WTC11 (cell line): Measurements from ENCODE around the gene DGKH. TPM values are rescaled to one million over a fixed set of nuclear protein-coding genes. Genes with fewer than 3 reads are reported as not detected.

Experiments used
- ATAC-seq: fragments of 200-7000 bp; cut with Tn5 transposase; 2 replicates; pipeline ENCODE4 v1.10.0; 2021; ENCODE audit warnings: mild to moderate bottlenecking, moderate library complexity
- CTCF ChIA-PET: fragments of 300-600 bp; sonication (Branson Sonifier 250); formaldehyde crosslinking; loops from one replicate; lab custom pipeline; 2021; ENCODE audit warnings: antibody characterized with exemption; lab: Charles Lee
- POLR2A ChIA-PET: fragments of 350-600 bp; sonication (Branson Sonifier 250); formaldehyde crosslinking; loops from one replicate; lab custom pipeline; 2021; ENCODE audit warnings: antibody characterized with exemption; lab: Charles Lee
- DNase-seq: peaks from one replicate; pipeline ENCODE4 v3.0.0; 2021; ENCODE audit warnings: low spot score
- H3K27ac Mint-ChIP-seq: 2 replicates; pipeline ENCODE4 v1.8.0; 2021; ENCODE audit warnings: mixed read lengths
- H3K27me3 Mint-ChIP-seq: 2 replicates; pipeline ENCODE4 v1.8.0; 2021; ENCODE audit warnings: low read depth, mild to moderate bottlenecking, moderate library complexity, mixed read lengths
- H3K36me3 Mint-ChIP-seq: 2 replicates; pipeline ENCODE4 v1.8.0; 2021; ENCODE audit warnings: mixed read lengths
- H3K4me1 Mint-ChIP-seq: 2 replicates; pipeline ENCODE4 v1.8.0; 2022; ENCODE audit warnings: mixed read lengths
- H3K4me3 Mint-ChIP-seq: 2 replicates; pipeline ENCODE4 v1.8.0; 2021; ENCODE audit warnings: mild to moderate bottlenecking, moderate library complexity, mixed read lengths
- H3K9me3 Mint-ChIP-seq: 2 replicates; pipeline ENCODE4 v1.8.0; 2021; ENCODE audit warnings: mixed read lengths
- ESRRA ChIP-seq: sonication (generic); formaldehyde crosslinking; IDR thresholded peaks from 2 replicates; pipeline ENCODE4 v1.8.1; 2022; ENCODE audit warnings: mild to moderate bottlenecking, missing genetic modification reagents, borderline replicate concordance
- GTF2I ChIP-seq: fragments of 250-450 bp; sonication (Bioruptor Pico); conservative IDR thresholded peaks from 2 replicates; pipeline ENCODE4 v1.4.0; 2021; ENCODE audit warnings: mild to moderate bottlenecking
- JUN ChIP-seq: sonication (generic); formaldehyde crosslinking; IDR thresholded peaks from 2 replicates; pipeline ENCODE4 v1.8.0; 2023; ENCODE audit warnings: mild to moderate bottlenecking, missing genetic modification reagents
- KAT7 ChIP-seq: sonication (generic); formaldehyde crosslinking; IDR thresholded peaks from 2 replicates; pipeline ENCODE4 v1.8.1; 2023; ENCODE audit warnings: missing genetic modification reagents, mild to moderate bottlenecking, borderline replicate concordance
- NR1H2 ChIP-seq: sonication (generic); formaldehyde crosslinking; IDR thresholded peaks from 2 replicates; pipeline ENCODE4 v1.9.0; 2021; ENCODE audit warnings: mild to moderate bottlenecking, moderate library complexity, missing genetic modification reagents
- TP53 ChIP-seq: sonication (generic); formaldehyde crosslinking; IDR thresholded peaks from 2 replicates; pipeline ENCODE4 v1.8.1; 2023; ENCODE audit warnings: mild to moderate bottlenecking, missing genetic modification reagents
- ZBTB21 ChIP-seq: sonication (generic); formaldehyde crosslinking; IDR thresholded peaks from 2 replicates; pipeline ENCODE4 v1.8.1; 2023; ENCODE audit warnings: mild to moderate bottlenecking, missing genetic modification reagents, borderline replicate concordance
- ZNF396 ChIP-seq: fragments of 250-450 bp; sonication (Bioruptor Pico); IDR thresholded peaks from 2 replicates; pipeline ENCODE4 v1.8.0; 2021; ENCODE audit warnings: mild to moderate bottlenecking, moderate library complexity, borderline replicate concordance
- total RNA-seq: library from RNA; stranded (reverse); gene quantifications from 3 replicates; pipeline ENCODE4 v1.2.3, GENCODE V29; 2021
- TF ChIP-seq, protein P1 (sequence below): sonication (generic); formaldehyde crosslinking; IDR thresholded peaks from 2 replicates; pipeline ENCODE4 v1.8.0; 2022; ENCODE audit warnings: mild to moderate bottlenecking, missing genetic modification reagents
- TF ChIP-seq, protein P2 (sequence below): sonication (generic); formaldehyde crosslinking; IDR thresholded peaks from 2 replicates; pipeline ENCODE4 v1.8.1; 2023; ENCODE audit warnings: mild to moderate bottlenecking, missing genetic modification reagents, borderline replicate concordance
- TF ChIP-seq, protein P3 (sequence below): fragments of 250-450 bp; sonication (Bioruptor Pico); IDR thresholded peaks from 2 replicates; pipeline ENCODE4 v1.8.0; 2021; ENCODE audit warnings: mild to moderate bottlenecking
- TF ChIP-seq, protein P4 (sequence below): sonication (generic); formaldehyde crosslinking; IDR thresholded peaks from 2 replicates; pipeline ENCODE4 v1.8.1; 2023; ENCODE audit warnings: mild to moderate bottlenecking, missing genetic modification reagents, moderate library complexity
- TF ChIP-seq, protein P5 (sequence below): fragments of 250-450 bp; sonication (Bioruptor Pico); IDR thresholded peaks from 2 replicates; pipeline ENCODE4 v1.9.0; 2021; ENCODE audit warnings: mild to moderate bottlenecking, borderline replicate concordance
- TF ChIP-seq, protein P6 (sequence below): fragments of 250-450 bp; sonication (Bioruptor Pico); IDR thresholded peaks from 2 replicates; pipeline ENCODE4 v2.1.2; 2022; ENCODE audit warnings: mild to moderate bottlenecking, moderate library complexity
- TF ChIP-seq, protein P7 (sequence below): sonication (generic); formaldehyde crosslinking; IDR thresholded peaks from 2 replicates; pipeline ENCODE4 v1.8.1; 2023; ENCODE audit warnings: mild to moderate bottlenecking, missing genetic modification reagents
- TF ChIP-seq, protein P8 (sequence below): sonication (generic); formaldehyde crosslinking; IDR thresholded peaks from 2 replicates; pipeline ENCODE4 v1.8.1; 2022; ENCODE audit warnings: mild to moderate bottlenecking, missing genetic modification reagents, moderate library complexity, borderline replicate concordance

DGKH gene
- total RNA-seq, 1 experiment from 2014 or later = 7.6 TPM

DNA sequence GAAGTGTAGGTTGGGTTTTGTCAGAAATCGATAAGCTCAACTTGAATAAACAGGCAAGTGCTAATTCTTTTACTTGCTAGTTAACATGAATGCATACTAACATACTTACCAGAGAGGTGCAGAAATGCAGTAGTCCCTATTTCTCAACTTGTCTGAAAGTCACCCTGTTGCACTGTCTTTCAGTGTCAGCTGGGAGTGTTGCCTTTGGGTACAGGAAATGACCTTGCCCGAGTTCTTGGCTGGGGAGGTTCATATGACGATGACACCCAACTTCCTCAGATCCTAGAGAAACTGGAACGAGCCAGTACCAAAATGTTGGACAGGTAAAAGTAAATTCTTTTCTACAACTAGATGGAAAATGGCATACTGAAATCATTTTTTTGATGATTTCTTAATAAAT lies 120.0 kb downstream of the DGKH start (continued):
- no peak for TF ChIP-seq ZBTB21
- TF ChIP-seq, protein P1, sequence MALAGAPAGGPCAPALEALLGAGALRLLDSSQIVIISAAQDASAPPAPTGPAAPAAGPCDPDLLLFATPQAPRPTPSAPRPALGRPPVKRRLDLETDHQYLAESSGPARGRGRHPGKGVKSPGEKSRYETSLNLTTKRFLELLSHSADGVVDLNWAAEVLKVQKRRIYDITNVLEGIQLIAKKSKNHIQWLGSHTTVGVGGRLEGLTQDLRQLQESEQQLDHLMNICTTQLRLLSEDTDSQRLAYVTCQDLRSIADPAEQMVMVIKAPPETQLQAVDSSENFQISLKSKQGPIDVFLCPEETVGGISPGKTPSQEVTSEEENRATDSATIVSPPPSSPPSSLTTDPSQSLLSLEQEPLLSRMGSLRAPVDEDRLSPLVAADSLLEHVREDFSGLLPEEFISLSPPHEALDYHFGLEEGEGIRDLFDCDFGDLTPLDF (CRISPR knock-in tag) = no peak
- TF ChIP-seq, protein P2, sequence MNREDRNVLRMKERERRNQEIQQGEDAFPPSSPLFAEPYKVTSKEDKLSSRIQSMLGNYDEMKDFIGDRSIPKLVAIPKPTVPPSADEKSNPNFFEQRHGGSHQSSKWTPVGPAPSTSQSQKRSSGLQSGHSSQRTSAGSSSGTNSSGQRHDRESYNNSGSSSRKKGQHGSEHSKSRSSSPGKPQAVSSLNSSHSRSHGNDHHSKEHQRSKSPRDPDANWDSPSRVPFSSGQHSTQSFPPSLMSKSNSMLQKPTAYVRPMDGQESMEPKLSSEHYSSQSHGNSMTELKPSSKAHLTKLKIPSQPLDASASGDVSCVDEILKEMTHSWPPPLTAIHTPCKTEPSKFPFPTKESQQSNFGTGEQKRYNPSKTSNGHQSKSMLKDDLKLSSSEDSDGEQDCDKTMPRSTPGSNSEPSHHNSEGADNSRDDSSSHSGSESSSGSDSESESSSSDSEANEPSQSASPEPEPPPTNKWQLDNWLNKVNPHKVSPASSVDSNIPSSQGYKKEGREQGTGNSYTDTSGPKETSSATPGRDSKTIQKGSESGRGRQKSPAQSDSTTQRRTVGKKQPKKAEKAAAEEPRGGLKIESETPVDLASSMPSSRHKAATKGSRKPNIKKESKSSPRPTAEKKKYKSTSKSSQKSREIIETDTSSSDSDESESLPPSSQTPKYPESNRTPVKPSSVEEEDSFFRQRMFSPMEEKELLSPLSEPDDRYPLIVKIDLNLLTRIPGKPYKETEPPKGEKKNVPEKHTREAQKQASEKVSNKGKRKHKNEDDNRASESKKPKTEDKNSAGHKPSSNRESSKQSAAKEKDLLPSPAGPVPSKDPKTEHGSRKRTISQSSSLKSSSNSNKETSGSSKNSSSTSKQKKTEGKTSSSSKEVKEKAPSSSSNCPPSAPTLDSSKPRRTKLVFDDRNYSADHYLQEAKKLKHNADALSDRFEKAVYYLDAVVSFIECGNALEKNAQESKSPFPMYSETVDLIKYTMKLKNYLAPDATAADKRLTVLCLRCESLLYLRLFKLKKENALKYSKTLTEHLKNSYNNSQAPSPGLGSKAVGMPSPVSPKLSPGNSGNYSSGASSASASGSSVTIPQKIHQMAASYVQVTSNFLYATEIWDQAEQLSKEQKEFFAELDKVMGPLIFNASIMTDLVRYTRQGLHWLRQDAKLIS (CRISPR knock-in tag) = no peak
- no peak for TF ChIP-seq KAT7 (CRISPR knock-in tag)
- TF ChIP-seq, protein P3, sequence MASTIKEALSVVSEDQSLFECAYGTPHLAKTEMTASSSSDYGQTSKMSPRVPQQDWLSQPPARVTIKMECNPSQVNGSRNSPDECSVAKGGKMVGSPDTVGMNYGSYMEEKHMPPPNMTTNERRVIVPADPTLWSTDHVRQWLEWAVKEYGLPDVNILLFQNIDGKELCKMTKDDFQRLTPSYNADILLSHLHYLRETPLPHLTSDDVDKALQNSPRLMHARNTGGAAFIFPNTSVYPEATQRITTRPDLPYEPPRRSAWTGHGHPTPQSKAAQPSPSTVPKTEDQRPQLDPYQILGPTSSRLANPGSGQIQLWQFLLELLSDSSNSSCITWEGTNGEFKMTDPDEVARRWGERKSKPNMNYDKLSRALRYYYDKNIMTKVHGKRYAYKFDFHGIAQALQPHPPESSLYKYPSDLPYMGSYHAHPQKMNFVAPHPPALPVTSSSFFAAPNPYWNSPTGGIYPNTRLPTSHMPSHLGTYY = no peak
- TF ChIP-seq, protein P4, sequence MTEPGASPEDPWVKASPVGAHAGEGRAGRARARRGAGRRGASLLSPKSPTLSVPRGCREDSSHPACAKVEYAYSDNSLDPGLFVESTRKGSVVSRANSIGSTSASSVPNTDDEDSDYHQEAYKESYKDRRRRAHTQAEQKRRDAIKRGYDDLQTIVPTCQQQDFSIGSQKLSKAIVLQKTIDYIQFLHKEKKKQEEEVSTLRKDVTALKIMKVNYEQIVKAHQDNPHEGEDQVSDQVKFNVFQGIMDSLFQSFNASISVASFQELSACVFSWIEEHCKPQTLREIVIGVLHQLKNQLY (CRISPR knock-in tag) = no peak
- no peak for TF ChIP-seq ZNF396 (CRISPR knock-in tag)
- TF ChIP-seq NR1H2 = no peak
- TF ChIP-seq, protein P5, sequence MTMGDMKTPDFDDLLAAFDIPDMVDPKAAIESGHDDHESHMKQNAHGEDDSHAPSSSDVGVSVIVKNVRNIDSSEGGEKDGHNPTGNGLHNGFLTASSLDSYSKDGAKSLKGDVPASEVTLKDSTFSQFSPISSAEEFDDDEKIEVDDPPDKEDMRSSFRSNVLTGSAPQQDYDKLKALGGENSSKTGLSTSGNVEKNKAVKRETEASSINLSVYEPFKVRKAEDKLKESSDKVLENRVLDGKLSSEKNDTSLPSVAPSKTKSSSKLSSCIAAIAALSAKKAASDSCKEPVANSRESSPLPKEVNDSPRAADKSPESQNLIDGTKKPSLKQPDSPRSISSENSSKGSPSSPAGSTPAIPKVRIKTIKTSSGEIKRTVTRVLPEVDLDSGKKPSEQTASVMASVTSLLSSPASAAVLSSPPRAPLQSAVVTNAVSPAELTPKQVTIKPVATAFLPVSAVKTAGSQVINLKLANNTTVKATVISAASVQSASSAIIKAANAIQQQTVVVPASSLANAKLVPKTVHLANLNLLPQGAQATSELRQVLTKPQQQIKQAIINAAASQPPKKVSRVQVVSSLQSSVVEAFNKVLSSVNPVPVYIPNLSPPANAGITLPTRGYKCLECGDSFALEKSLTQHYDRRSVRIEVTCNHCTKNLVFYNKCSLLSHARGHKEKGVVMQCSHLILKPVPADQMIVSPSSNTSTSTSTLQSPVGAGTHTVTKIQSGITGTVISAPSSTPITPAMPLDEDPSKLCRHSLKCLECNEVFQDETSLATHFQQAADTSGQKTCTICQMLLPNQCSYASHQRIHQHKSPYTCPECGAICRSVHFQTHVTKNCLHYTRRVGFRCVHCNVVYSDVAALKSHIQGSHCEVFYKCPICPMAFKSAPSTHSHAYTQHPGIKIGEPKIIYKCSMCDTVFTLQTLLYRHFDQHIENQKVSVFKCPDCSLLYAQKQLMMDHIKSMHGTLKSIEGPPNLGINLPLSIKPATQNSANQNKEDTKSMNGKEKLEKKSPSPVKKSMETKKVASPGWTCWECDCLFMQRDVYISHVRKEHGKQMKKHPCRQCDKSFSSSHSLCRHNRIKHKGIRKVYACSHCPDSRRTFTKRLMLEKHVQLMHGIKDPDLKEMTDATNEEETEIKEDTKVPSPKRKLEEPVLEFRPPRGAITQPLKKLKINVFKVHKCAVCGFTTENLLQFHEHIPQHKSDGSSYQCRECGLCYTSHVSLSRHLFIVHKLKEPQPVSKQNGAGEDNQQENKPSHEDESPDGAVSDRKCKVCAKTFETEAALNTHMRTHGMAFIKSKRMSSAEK (CRISPR knock-in tag) = no peak
- TF ChIP-seq TP53 (CRISPR knock-in tag) = no peak

DNA sequence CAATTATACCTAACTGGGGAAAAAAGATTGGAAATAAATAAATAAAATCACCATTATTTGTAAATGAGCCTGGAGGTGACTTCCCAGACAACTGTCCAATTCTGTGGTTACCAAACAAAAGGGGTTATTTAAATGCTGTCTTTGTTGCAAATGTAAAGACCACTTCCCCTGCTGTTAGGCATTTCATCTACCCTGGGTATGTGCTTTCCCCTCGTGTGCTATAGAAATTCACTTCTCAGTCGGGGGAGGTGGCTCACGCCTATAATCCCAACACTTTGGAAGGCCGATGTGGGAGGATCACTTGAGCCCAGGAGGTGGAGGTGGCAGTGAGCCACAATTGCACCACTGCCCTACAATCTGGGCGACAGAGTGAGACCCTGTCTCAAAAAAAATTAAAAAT lies 121.6 kb downstream of the DGKH start:
- peak; percentile 97 for ATAC-seq

More for the DNA sequence above, 121.6 kb downstream of the DGKH start:
- peaks cover 13% of the 10 kb centered on the region for H3K36me3 Mint-ChIP-seq
- ChIA-PET CTCF (no interaction called here), POLR2A (no interaction called here)
- no peak overlapping the region for H3K4me3 Mint-ChIP-seq
- TF ChIP-seq, protein P6, sequence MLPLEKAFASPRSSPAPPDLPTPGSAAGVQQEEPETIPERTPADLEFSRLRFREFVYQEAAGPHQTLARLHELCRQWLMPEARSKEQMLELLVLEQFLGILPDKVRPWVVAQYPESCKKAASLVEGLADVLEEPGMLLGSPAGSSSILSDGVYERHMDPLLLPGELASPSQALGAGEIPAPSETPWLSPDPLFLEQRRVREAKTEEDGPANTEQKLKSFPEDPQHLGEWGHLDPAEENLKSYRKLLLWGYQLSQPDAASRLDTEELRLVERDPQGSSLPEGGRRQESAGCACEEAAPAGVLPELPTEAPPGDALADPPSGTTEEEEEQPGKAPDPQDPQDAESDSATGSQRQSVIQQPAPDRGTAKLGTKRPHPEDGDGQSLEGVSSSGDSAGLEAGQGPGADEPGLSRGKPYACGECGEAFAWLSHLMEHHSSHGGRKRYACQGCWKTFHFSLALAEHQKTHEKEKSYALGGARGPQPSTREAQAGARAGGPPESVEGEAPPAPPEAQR (CRISPR knock-in tag) = no peak
- TF ChIP-seq, protein P7, sequence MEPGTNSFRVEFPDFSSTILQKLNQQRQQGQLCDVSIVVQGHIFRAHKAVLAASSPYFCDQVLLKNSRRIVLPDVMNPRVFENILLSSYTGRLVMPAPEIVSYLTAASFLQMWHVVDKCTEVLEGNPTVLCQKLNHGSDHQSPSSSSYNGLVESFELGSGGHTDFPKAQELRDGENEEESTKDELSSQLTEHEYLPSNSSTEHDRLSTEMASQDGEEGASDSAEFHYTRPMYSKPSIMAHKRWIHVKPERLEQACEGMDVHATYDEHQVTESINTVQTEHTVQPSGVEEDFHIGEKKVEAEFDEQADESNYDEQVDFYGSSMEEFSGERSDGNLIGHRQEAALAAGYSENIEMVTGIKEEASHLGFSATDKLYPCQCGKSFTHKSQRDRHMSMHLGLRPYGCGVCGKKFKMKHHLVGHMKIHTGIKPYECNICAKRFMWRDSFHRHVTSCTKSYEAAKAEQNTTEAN (CRISPR knock-in tag) = no peak
- TF ChIP-seq JUN (no peak), ZBTB21 (no peak), GTF2I (CRISPR knock-in tag) (no peak), ESRRA (CRISPR knock-in tag) (no peak)
- TF ChIP-seq, protein P8, sequence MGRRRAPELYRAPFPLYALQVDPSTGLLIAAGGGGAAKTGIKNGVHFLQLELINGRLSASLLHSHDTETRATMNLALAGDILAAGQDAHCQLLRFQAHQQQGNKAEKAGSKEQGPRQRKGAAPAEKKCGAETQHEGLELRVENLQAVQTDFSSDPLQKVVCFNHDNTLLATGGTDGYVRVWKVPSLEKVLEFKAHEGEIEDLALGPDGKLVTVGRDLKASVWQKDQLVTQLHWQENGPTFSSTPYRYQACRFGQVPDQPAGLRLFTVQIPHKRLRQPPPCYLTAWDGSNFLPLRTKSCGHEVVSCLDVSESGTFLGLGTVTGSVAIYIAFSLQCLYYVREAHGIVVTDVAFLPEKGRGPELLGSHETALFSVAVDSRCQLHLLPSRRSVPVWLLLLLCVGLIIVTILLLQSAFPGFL = no peak
- no peaks in the 10 kb centered on the region for H3K9me3 Mint-ChIP-seq
- peaks cover 16% of the 10 kb centered on the region for H3K27me3 Mint-ChIP-seq
- H3K27ac Mint-ChIP-seq = no peak overlapping the region
- peak; percentile 35 for DNase-seq
- H3K4me1 Mint-ChIP-seq = peaks cover 45% of the 10 kb centered on the region
